Measurements from ENCODE around the gene DBH.
A peak's percentile ranks its signal among the peaks of the same experiment; 100 is the strongest.

- no peak for TF ChIP-seq EZH2 (IDR thresholded peaks at IDR 0.05; ENCODE audit: insufficient read depth, low read length)
- peak; percentile 17 for TF ChIP-seq CTCF (IDR thresholded peaks at IDR 0.05; ENCODE audit: insufficient read depth, low read depth, low read length)
These were observed 46.5 kb upstream of the DBH start for GRCh38 chr9:133589454-133590227.

Measured in astrocyte (in vitro differentiated cells and primary cell).